Nephron (organoid): Measurements from ENCODE around the gene RHOXF2.

Experiments used
- H3K27ac Mint-ChIP-seq, 3 experiments: 2 replicates each; pipeline ENCODE4 v1.8.0; 2020; ENCODE audit warnings: mixed read lengths in 3 of 3, mild to moderate bottlenecking in 2 of 3, moderate library complexity in 1 of 3
- H3K27me3 Mint-ChIP-seq: 2 replicates; pipeline ENCODE4 v1.8.0; 2021; ENCODE audit warnings: low read depth, mild to moderate bottlenecking, moderate library complexity, mixed read lengths
- H3K36me3 Mint-ChIP-seq: 2 replicates; pipeline ENCODE4 v1.8.0; 2020; ENCODE audit warnings: low read depth, mixed read lengths
- H3K4me1 Mint-ChIP-seq: 2 replicates; pipeline ENCODE4 v1.8.0; 2020; ENCODE audit warnings: mixed read lengths
- H3K4me3 Mint-ChIP-seq, 3 experiments: 2 replicates each; pipeline ENCODE4 v1.8.0; 2020; ENCODE audit warnings: mild to moderate bottlenecking in 3 of 3, mixed read lengths in 3 of 3, moderate library complexity in 2 of 3
- H3K9me3 Mint-ChIP-seq: 2 replicates; pipeline ENCODE4 v1.8.0; 2020; ENCODE audit warnings: mixed read lengths
- TF ChIP-seq, protein P1 (sequence below), 3 experiments: fragments of 200-600 bp; sonication (generic); IDR thresholded peaks; one replicate each; pipeline ENCODE4 v1.5.0; 2021; ENCODE audit warnings: antibody characterized with exemption in 3 of 3; ENCODE audit not compliant: unreplicated experiment in 3 of 3

Gene RHOXF2

DNA sequence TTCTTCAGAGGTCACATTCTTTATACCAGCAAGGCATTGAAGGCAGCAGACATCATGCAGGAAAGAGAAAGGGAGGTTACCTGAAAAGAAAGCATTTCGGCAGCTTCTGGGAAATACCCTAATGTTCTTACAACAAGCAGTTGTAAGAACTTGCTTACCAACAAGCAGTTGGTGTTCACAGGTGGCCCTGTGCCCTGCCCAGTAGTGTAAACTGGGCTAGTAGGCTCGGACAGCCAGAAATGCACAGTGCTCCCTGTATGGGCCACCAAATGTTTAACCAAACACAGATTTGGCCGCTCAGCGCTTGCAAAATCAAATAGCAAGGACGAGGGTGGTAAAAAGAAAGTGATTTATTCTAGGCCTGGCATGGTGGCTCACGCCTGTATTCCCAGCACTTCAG lies 22.3 kb upstream of the RHOXF2 start:
- H3K4me3 Mint-ChIP-seq: no peak overlapping the region
- no peaks in the 10 kb centered on the region for H3K4me1 Mint-ChIP-seq
- H3K27ac Mint-ChIP-seq: no peak overlapping the region
- H3K9me3 Mint-ChIP-seq: peaks cover 3% of the 10 kb centered on the region
- TF ChIP-seq, protein P1, sequence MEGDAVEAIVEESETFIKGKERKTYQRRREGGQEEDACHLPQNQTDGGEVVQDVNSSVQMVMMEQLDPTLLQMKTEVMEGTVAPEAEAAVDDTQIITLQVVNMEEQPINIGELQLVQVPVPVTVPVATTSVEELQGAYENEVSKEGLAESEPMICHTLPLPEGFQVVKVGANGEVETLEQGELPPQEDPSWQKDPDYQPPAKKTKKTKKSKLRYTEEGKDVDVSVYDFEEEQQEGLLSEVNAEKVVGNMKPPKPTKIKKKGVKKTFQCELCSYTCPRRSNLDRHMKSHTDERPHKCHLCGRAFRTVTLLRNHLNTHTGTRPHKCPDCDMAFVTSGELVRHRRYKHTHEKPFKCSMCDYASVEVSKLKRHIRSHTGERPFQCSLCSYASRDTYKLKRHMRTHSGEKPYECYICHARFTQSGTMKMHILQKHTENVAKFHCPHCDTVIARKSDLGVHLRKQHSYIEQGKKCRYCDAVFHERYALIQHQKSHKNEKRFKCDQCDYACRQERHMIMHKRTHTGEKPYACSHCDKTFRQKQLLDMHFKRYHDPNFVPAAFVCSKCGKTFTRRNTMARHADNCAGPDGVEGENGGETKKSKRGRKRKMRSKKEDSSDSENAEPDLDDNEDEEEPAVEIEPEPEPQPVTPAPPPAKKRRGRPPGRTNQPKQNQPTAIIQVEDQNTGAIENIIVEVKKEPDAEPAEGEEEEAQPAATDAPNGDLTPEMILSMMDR (IDR thresholded peaks at IDR 0.05; ENCODE audit: unreplicated experiment in 3 of 3): no peak
- H3K27me3 Mint-ChIP-seq: no peaks in the 10 kb centered on the region
- no peaks in the 10 kb centered on the region for H3K36me3 Mint-ChIP-seq

DNA sequence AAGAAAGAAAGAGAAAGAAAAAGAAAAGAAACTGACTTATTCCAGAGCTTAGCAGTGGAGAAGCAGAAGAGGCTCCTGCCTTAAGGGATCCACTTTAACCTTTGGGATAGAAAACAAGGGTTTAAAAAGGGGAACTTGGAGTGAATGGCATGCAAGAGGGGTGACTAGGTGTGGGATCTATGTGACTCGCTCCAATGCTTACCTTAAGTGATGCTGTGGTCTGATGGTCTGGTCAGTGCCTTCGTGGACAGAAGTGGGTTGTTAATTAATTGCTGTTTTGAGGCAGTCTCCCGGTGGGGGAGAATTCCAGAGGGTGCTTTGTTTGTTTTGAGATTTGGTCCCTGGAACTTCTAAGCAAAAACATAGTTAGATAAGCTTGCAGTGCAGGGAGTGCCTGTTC lies 21.6 kb upstream of the RHOXF2 start:
- H3K36me3 Mint-ChIP-seq: no peaks in the 10 kb centered on the region
- TF ChIP-seq, protein P1 (IDR thresholded peaks at IDR 0.05; ENCODE audit: unreplicated experiment in 3 of 3): no peak
- H3K9me3 Mint-ChIP-seq: peaks cover 3% of the 10 kb centered on the region
- H3K4me1 Mint-ChIP-seq: no peaks in the 10 kb centered on the region
- no peak overlapping the region for H3K27ac Mint-ChIP-seq
- no peaks in the 10 kb centered on the region for H3K27me3 Mint-ChIP-seq
- H3K4me3 Mint-ChIP-seq: no peak overlapping the region

DNA sequence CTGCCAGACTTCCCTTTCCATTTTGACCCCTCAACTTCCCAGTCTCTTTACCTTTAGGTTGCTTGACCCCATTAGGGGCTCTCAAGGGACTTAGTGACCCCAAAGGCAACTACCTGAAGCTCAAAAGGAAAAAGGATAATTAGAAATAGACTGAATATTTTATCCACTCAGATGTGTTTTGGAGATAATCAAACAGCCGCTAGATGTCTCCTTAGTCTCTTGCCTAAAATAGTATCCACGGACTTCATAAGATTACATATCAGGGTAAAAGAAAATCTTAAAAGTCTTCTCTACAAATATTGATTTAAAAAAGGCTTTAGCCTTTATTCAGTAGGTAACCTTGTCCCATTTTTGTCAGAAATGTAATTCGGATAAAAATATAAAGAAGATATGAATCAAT lies 21.0 kb upstream of the RHOXF2 start:
- TF ChIP-seq, protein P1 (IDR thresholded peaks at IDR 0.05; ENCODE audit: unreplicated experiment in 3 of 3): no peak
- no peaks in the 10 kb centered on the region for H3K36me3 Mint-ChIP-seq
- H3K4me3 Mint-ChIP-seq: no peak overlapping the region
- H3K4me1 Mint-ChIP-seq: no peaks in the 10 kb centered on the region
- H3K27ac Mint-ChIP-seq: no peak overlapping the region
- H3K27me3 Mint-ChIP-seq: no peaks in the 10 kb centered on the region
- peaks cover 3% of the 10 kb centered on the region for H3K9me3 Mint-ChIP-seq

DNA sequence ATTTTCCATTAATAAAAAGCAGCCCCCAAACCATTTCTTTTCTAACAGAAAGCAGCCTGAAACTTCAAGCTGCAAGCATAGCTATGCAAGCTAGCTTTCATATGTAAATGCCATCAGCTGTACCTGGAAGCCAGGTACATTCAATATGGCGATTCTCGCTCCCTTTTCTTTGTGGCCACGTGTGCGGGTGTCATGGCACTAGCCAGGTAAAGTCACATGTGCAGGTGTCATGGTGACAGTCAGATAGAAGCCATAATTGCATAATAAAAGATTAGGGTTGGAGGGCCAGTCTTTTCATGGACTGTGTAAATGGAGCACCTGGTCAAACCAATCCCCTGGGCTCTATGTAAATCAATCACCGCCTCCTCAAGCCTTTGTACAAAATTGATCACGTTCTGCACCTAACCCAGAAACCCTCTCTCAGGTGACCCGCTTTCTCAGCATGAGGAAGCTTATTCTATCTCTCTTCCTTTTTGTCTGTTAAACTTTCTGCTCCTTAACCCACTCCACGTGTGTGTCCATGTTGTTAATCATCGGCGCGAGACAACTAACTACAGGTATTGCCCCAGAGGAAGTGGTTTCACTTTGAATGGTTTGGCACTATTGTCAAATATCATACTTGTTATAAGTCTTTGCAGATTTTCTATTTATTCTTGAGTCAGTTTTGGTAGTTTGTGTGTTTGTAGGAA lies 18.0 kb upstream of the RHOXF2 start:
- H3K4me1 Mint-ChIP-seq: peaks cover 8% of the 10 kb centered on the region
- H3K4me3 Mint-ChIP-seq: no peak overlapping the region
- H3K9me3 Mint-ChIP-seq: peaks cover 4% of the 10 kb centered on the region
- no peaks in the 10 kb centered on the region for H3K36me3 Mint-ChIP-seq
- no peak overlapping the region for H3K27ac Mint-ChIP-seq
- TF ChIP-seq, protein P1 (IDR thresholded peaks at IDR 0.05; ENCODE audit: unreplicated experiment in 3 of 3): no peak
- peaks cover 3% of the 10 kb centered on the region for H3K27me3 Mint-ChIP-seq

DNA sequence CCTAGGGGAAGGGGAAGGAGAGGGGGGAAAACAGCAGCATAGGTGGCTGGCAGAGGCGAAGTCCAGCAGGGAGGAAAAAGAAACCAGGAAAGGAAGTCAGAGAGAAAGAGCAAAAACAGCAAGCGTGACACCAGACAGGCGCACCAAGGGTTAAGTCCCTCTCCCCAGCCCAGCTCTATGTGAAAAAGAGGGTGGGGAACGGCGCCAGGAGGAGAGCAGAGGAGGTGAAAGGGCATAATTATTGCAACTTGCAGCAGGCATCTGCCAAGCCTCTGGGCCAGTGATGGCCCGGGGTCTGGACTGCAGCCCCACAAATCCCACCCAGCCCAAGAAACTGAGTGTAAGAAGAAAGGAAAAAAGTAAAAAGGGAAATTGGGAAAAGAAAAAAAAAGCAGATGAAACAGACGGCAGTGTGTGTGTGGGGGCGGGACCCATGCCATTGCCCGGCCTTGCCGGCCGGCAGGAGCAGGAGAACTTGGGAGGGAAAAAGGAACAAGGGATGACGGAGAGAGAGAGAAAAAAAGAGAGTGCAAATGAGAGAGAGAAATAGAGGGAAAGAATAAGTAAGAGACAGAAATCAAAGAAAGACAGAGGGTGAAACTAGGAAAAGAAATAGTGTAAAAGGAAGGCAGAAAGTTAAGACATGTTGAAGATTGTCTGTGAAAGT lies 14.1 kb upstream of the RHOXF2 start:
- H3K4me3 Mint-ChIP-seq: peak overlapping the region; percentile 57 to 75 (median 63)
- peaks cover 3% of the 10 kb centered on the region for H3K27me3 Mint-ChIP-seq
- H3K27ac Mint-ChIP-seq: peak overlapping the region; percentile 91 to 94 (median 93)
- H3K36me3 Mint-ChIP-seq: peaks cover 12% of the 10 kb centered on the region
- TF ChIP-seq, protein P1 (IDR thresholded peaks at IDR 0.05; ENCODE audit: unreplicated experiment in 3 of 3): no peak
- H3K9me3 Mint-ChIP-seq: peaks cover 36% of the 10 kb centered on the region
- peaks cover 27% of the 10 kb centered on the region for H3K4me1 Mint-ChIP-seq
